Naive thymus-derived CD8-positive, alpha-beta T cell (primary cell): ENCODE data around the gene MOV10L1. TPM values are rescaled to one million over a fixed set of nuclear protein-coding genes. Genes with fewer than 3 reads are reported as not detected.
A peak's percentile ranks its signal among the peaks of the same experiment; 100 is the strongest.

Source experiments
- ATAC-seq, 2 donors: fragments of 150-1000 bp; cut with Tn5 transposase in 1 of 2; sonication (Bioruptor Pico), chemical (Tn5 transposase) in 1 of 2; 1 replicate in 1 of 2; 2 replicates in 1 of 2; pipeline ENCODE4 v1.10.0; 2021; ENCODE audit warnings: mild to moderate bottlenecking in 2 of 2, moderate library complexity in 2 of 2
- POLR2A ChIA-PET: fragments of 350-600 bp; sonication (Branson Sonifier 250); formaldehyde crosslinking; loops from one replicate; lab custom pipeline; 2021; ENCODE audit warnings: antibody characterized with exemption; lab: Charles Lee
- DNase-seq, 10 donors: peaks; one replicate each; pipeline versions ENCODE4 v3.0.0 to v3.0.0-alpha.2; 2020 to 2022
- H3K27ac Mint-ChIP-seq, 10 donors: one replicate each; pipeline ENCODE4 v1.8.0; 2020 to 2022; ENCODE audit warnings: mild to moderate bottlenecking in 10 of 10, mixed read lengths in 10 of 10, moderate library complexity in 4 of 10, inconsistent platforms in 1 of 10
- H3K27me3 Mint-ChIP-seq, 5 donors: one replicate each; pipeline ENCODE4 v1.8.0; 2021 to 2022; ENCODE audit warnings: mixed read lengths in 5 of 5
- H3K36me3 Mint-ChIP-seq, 3 donors: one replicate each; pipeline ENCODE4 v1.8.0; 2020 to 2022; ENCODE audit warnings: mixed read lengths in 3 of 3, mild to moderate bottlenecking in 2 of 3, inconsistent platforms in 1 of 3
- H3K4me1 Mint-ChIP-seq, 4 donors: one replicate each; pipeline ENCODE4 v1.8.0; 2021 to 2022; ENCODE audit warnings: mixed read lengths in 4 of 4
- H3K4me3 Mint-ChIP-seq, 10 donors: one replicate each; pipeline ENCODE4 v1.8.0; 2020 to 2022; ENCODE audit warnings: mild to moderate bottlenecking in 10 of 10, mixed read lengths in 10 of 10, moderate library complexity in 6 of 10, inconsistent platforms in 1 of 10
- H3K9me3 Mint-ChIP-seq, 9 donors: one replicate each; pipeline ENCODE4 v1.8.0; 2020 to 2022; ENCODE audit warnings: mixed read lengths in 9 of 9, mild to moderate bottlenecking in 3 of 9, inconsistent platforms in 1 of 9, moderate library complexity in 1 of 9
- polyA plus RNA-seq, 3 donors: library from polyadenylated mRNA; unstranded; fragments of 300-500 nt; fragmentation: Illumina TruSeq; gene quantifications; one replicate each; pipeline ENCODE4 v1.2.3, GENCODE V29; 2021
- total RNA-seq, 8 experiments: library from RNA in 2 of 8; stranded (reverse) in 2 of 8; gene quantifications; one replicate each; pipeline ENCODE4 v1.2.3 and lab custom pipeline; 2021 to 2026

MOV10L1 gene
- total and polyA plus RNA-seq, 5 experiments from 2014 or later = not detected

DNA sequence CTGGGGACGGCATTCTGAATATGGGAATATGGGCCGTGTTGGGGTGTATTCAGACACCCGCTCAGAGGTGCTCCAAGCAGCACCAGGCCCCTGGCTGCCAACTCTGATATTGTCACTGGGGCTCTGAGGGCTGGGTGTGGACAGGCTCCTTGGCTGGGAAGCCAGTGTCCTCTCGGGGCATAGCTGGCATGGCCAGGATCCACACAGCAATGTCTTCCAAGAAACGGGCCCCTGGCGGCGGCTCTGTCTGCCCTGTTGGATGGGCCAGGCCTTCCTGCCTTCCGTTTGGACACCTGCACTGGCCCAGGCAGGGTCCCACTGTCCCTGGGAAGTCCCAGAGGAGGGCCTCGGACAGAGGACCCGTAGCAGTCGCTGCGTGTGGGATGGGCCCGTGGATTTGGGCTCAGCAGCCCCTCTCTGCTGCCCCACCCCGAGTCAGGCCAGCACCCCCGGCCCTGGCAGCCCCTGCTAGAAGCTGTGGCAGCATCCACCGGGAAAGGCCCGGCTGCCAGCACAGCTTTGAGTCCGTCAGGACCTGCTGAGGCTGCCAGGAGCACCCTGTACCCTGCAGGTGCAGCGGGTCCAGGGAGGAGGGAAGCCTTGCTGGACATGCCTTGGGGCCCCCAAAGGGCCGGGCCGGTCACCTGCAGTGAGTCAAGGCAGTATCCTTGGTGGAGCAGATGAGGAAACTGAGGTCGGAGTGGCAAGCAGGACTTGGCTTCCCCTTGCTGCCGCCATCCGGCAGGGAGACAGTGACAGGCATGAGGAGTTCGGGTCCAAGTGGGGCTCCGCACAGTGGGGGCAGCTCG, 84.8 kb downstream of the MOV10L1 start:
- POLR2A ChIA-PET = no interaction called here
- no peak for DNase-seq
- no peak overlapping the region for H3K4me3 Mint-ChIP-seq
- H3K4me1 Mint-ChIP-seq = peaks cover under 1 to 9% (median 4%) of the 10 kb centered on the region in 4 donors
- no peak for ATAC-seq
- H3K36me3 Mint-ChIP-seq = no peaks in the 10 kb centered on the region
- no peaks in the 10 kb centered on the region for H3K9me3 Mint-ChIP-seq
- H3K27me3 Mint-ChIP-seq = peaks cover 2 to 34% (median 17%) of the 10 kb centered on the region in 5 donors
- no peak overlapping the region for H3K27ac Mint-ChIP-seq

GRCh38 chr22:50175191-50175461, 85.3 kb downstream of the MOV10L1 start:
- Mint-ChIP-seq H3K27me3 (peaks cover 3 to 35% (median 20%) of the 10 kb centered on the region in 5 donors), H3K4me3 (no peak overlapping the region), H3K9me3 (no peaks in the 10 kb centered on the region), H3K36me3 (no peaks in the 10 kb centered on the region), H3K4me1 (peaks cover 3 to 13% (median 6%) of the 10 kb centered on the region in 4 donors), H3K27ac (no peak overlapping the region)
- DNase-seq (no peak), ATAC-seq (no peak)
- POLR2A ChIA-PET = no interaction called here

- no peak overlapping the region for H3K4me3 Mint-ChIP-seq
- ATAC-seq = no peak
- H3K27me3 Mint-ChIP-seq = peaks cover 0 to 32% (median 17%) of the 10 kb centered on the region in 5 donors
- no peaks in the 10 kb centered on the region for H3K9me3 Mint-ChIP-seq
- H3K36me3 Mint-ChIP-seq = no peaks in the 10 kb centered on the region
- no peak overlapping the region for H3K27ac Mint-ChIP-seq
- DNase-seq = no peak
- H3K4me1 Mint-ChIP-seq = peaks cover under 1 to 9% (median 7%) of the 10 kb centered on the region in 4 donors
- POLR2A ChIA-PET = no interaction called here
These were observed 86.4 kb downstream of the MOV10L1 start for GRCh38 chr22:50175921-50176849.

DNA sequence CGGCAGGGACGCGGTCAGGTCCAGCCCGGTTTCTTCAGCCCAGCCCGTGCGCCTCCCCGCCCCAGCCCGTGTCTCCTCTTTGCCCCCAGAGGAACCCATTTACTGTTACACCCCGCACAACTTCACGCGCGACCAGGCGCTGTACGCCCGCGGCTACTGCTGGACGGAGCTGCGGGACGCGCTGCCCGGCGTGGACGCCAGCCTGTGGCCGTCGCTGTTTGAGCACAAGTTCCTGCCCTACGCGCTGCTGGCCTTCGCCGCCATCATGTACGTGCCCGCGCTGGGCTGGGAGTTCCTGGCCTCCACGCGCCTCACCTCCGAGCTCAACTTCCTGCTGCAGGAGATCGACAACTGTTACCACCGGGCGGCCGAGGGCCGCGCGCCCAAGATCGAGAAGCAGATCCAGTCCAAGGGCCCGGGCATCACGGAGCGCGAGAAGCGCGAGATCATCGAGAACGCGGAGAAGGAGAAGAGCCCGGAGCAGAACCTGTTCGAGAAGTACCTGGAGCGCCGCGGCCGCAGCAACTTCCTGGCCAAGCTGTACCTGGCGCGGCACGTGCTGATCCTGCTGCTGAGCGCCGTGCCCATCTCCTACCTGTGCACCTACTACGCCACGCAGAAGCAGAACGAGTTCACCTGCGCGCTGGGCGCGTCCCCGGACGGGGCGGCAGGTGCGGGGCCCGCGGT, 87.2 kb downstream of the MOV10L1 start:
- no peak for DNase-seq
- Mint-ChIP-seq H3K9me3 (no peaks in the 10 kb centered on the region), H3K36me3 (no peaks in the 10 kb centered on the region), H3K4me1 (peaks cover 0 to 9% (median 6%) of the 10 kb centered on the region in 4 donors), H3K27me3 (peaks cover 0 to 24% (median 16%) of the 10 kb centered on the region in 5 donors), H3K27ac (peak overlapping the region in 1 of 10 donors; percentile 44), H3K4me3 (no peak overlapping the region)
- ATAC-seq = no peak
- POLR2A ChIA-PET = no interaction called here

DNA sequence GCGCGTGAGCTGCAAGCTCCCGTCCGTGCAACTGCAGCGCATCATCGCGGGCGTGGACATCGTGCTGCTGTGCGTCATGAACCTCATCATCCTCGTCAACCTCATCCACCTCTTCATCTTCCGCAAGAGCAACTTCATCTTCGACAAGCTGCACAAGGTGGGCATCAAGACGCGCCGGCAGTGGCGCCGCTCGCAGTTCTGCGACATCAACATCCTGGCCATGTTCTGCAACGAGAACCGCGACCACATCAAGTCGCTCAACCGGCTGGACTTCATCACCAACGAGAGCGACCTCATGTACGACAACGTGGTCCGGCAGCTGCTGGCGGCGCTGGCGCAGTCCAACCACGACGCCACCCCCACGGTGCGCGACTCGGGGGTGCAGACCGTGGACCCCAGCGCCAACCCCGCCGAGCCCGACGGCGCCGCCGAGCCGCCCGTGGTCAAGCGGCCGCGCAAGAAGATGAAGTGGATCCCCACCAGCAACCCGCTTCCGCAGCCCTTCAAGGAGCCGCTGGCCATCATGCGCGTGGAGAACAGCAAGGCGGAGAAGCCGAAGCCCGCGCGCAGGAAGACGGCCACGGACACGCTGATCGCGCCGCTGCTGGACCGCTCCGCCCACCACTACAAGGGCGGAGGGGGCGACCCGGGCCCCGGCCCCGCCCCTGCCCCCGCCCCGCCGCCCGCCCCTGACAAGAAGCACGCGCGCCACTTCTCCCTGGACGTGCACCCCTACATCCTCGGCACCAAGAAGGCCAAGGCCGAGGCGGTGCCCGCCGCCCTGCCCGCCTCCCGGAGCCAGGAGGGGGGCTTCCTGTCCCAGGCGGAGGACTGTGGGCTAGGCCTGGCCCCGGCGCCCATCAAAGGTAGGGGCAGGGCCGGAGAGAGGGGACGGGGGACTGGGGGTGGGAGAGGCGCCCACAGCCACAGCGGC, 88.0 kb downstream of the MOV10L1 start:
- Mint-ChIP-seq H3K27me3 (peaks cover 0 to 16% (median 11%) of the 10 kb centered on the region in 5 donors), H3K36me3 (no peaks in the 10 kb centered on the region), H3K4me3 (no peak overlapping the region), H3K9me3 (no peaks in the 10 kb centered on the region), H3K27ac (peak overlapping the region in 1 of 10 donors; percentile 44), H3K4me1 (peaks cover 0 to 9% (median 6%) of the 10 kb centered on the region in 4 donors)
- DNase-seq = peak in 1 of 10 donors; percentile 45
- POLR2A ChIA-PET = no interaction called here
- ATAC-seq = no peak

DNA sequence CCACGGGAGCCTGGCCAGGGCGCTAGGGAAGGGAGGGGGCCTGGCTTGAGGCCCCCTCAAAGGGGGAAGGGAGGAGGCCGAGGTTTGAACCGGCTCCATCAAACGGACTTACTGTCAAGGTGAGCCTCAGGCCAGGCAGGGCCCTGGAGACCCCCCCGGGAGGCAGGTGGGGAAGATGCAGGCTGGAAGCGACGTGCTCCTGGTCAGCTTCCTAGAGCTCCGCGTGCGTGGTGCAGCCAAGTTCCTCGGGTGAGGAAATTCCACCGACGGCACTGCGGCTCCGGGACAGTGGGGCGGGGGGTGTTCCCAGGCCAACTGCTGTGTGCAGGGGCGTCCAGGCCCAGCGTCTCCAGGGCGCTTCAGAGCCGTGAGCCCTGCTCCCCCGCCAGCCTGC, 88.7 kb downstream of the MOV10L1 start:
- Mint-ChIP-seq H3K9me3 (no peaks in the 10 kb centered on the region), H3K4me3 (no peak overlapping the region), H3K36me3 (no peaks in the 10 kb centered on the region), H3K27ac (no peak overlapping the region), H3K27me3 (peaks cover 0 to 11% (median 7%) of the 10 kb centered on the region in 5 donors), H3K4me1 (peaks cover 0 to 7% (median 5%) of the 10 kb centered on the region in 4 donors)
- ATAC-seq = no peak
- peak in 1 of 10 donors; percentile 40 for DNase-seq
- POLR2A ChIA-PET = no interaction called here

- DNase-seq (peak in 1 of 10 donors; percentile 50), ATAC-seq (no peak)
- Mint-ChIP-seq H3K4me3 (peak overlapping the region in 1 of 10 donors; percentile 24), H3K27ac (peak overlapping the region in 2 of 10 donors; percentile 7 to 48), H3K27me3 (peaks cover 0 to 8% (median 1%) of the 10 kb centered on the region in 5 donors), H3K4me1 (peaks cover 2 to 7% (median 6%) of the 10 kb centered on the region in 4 donors), H3K9me3 (no peaks in the 10 kb centered on the region), H3K36me3 (no peaks in the 10 kb centered on the region)
- POLR2A ChIA-PET = no interaction called here
These were observed 89.4 kb downstream of the MOV10L1 start for GRCh38 chr22:50178871-50179869.

DNA sequence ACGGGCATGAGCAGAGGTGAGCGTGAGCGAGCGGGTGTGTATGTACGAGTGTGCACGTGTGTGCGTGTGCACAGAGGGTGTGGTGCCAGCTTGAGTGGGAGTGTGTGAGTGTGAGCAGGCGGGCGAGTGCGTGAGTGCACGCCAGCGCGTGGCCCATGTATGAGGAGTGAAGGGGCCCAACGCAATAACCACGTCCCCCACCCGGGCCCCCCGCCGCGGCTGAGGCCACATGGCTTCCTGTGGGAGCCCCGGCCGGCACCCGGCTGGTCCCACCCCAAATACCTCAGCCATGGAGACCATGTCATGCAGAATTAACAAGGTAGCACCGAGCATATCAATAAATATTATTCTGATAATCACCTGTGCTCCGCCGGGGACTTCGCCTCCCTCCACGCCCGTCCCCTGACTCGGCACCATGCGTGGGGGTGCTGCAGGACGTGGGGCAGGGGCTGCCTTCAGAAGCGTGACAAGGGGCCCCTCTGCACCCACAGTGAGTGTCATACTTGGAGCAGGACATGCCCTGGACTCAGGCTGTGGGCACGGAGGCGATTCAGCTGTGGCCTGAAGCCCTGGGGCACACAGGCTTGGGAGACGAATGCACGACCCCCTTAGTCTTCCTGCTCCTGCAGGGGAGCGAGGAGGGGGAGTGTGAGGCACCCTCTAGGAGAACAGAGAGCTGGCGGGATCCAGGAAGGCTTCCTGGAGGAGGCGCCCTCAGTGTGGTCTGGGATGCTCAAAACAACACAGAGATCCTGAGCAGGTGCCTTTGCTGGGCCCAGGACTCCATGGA, 90.3 kb downstream of the MOV10L1 start:
- Mint-ChIP-seq H3K27me3 (peaks cover 0 to 8% (median 1%) of the 10 kb centered on the region in 5 donors), H3K36me3 (no peaks in the 10 kb centered on the region), H3K9me3 (no peaks in the 10 kb centered on the region), H3K4me3 (no peak overlapping the region), H3K4me1 (peaks cover 5 to 12% (median 9%) of the 10 kb centered on the region in 4 donors), H3K27ac (peak overlapping the region in 2 of 10 donors; percentile 7 to 48)
- DNase-seq = peak in 1 of 10 donors; percentile 58
- POLR2A ChIA-PET = interaction anchor here (1.2 kb wide), 1 partner anchor 8 kb away, joined by 4 read pairs; no protein-coding TSS in a partner anchor
- ATAC-seq = no peak

GRCh38 chr22:50180727-50181521, 91.1 kb downstream of the MOV10L1 start:
- H3K27me3 Mint-ChIP-seq = peaks cover 0 to 5% (median 1%) of the 10 kb centered on the region in 5 donors
- POLR2A ChIA-PET = interaction anchor here (1.2 kb wide), 1 partner anchor 9 kb away, joined by 4 read pairs; no protein-coding TSS in a partner anchor
- H3K4me3 Mint-ChIP-seq = no peak overlapping the region
- H3K9me3 Mint-ChIP-seq = no peaks in the 10 kb centered on the region
- H3K27ac Mint-ChIP-seq = no peak overlapping the region
- H3K36me3 Mint-ChIP-seq = no peaks in the 10 kb centered on the region
- peaks cover 8 to 12% (median 10%) of the 10 kb centered on the region in 4 donors for H3K4me1 Mint-ChIP-seq
- ATAC-seq (no peak), DNase-seq (peak in 1 of 10 donors; percentile 62)
